ENCODE measurements around the gene ASB4.

The ASB4 gene

DNA sequence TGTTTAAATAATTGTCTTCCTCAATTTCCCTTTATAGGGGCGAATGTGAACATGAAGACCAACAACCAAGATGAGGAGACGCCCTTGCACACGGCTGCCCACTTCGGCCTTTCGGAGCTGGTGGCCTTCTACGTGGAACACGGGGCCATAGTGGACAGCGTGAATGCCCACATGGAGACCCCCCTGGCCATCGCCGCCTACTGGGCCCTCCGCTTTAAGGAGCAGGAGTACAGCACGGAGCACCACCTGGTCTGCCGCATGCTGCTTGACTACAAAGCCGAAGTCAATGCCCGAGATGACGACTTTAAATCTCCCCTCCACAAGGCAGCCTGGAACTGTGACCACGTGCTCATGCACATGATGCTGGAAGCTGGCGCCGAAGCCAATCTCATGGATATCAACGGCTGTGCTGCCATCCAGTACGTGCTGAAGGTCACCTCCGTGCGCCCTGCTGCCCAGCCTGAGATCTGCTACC lies 42.1 kb downstream of the ASB4 start:
- Mint-ChIP-seq H3K4me1 (ENCODE audit: low read depth) (no peaks in the 10 kb centered on the region), H3K27me3 (peaks cover 12% of the 10 kb centered on the region), H3K4me3 (no peak overlapping the region), H3K36me3 (ENCODE audit: low read depth) (no peaks in the 10 kb centered on the region), H3K27ac (no peak overlapping the region), H3K9me3 (no peaks in the 10 kb centered on the region)
- DNase-seq = no peak

DNA sequence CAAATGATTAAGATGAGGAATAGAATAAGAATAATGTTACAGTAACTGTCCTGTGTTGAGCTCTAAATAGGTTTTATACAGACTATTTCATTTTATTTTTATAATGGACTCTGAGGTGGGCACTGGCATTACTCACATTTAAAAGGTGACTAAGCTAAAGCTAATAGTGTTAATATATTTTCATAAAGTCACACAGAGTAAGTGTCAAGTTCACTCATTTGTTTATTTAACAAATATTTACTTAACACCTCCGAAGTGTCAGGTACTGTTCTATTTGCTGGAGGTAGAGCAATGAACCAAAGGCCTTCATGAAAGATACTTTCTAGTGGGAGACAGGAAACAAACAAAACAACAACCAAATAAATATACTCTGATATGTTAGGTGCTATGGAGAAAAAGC lies 44.0 kb downstream of the ASB4 start:
- no peaks in the 10 kb centered on the region for H3K36me3 Mint-ChIP-seq (ENCODE audit: low read depth)
- H3K4me1 Mint-ChIP-seq (ENCODE audit: low read depth) = no peaks in the 10 kb centered on the region
- no peak for DNase-seq
- H3K27me3 Mint-ChIP-seq = peaks cover 7% of the 10 kb centered on the region
- H3K9me3 Mint-ChIP-seq = no peaks in the 10 kb centered on the region
- H3K27ac Mint-ChIP-seq = no peak overlapping the region
- no peak overlapping the region for H3K4me3 Mint-ChIP-seq

DNA sequence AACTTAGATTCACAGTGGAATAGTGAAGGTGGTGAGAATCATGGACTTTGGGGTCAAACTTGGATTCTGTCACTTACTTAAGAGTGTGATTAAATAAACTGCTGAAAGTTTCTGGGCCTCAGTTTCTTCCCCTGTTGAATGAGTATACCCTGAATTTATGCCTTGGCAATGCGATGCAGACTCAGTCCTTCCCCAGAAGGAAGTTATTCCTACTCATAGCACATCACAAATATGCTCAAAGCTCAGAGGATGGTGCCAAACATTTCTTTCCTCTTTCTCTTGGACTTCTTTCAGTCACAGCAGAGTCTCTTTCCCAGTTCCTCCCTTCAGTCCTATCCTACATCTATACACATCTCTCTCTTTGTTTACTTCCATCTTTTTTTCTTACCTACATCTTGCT lies 45.1 kb downstream of the ASB4 start:
- no peak for DNase-seq
- no peaks in the 10 kb centered on the region for H3K36me3 Mint-ChIP-seq (ENCODE audit: low read depth)
- H3K9me3 Mint-ChIP-seq = no peaks in the 10 kb centered on the region
- H3K27me3 Mint-ChIP-seq = peaks cover 13% of the 10 kb centered on the region
- H3K4me1 Mint-ChIP-seq (ENCODE audit: low read depth) = no peaks in the 10 kb centered on the region
- no peak overlapping the region for H3K27ac Mint-ChIP-seq
- no peak overlapping the region for H3K4me3 Mint-ChIP-seq

DNA sequence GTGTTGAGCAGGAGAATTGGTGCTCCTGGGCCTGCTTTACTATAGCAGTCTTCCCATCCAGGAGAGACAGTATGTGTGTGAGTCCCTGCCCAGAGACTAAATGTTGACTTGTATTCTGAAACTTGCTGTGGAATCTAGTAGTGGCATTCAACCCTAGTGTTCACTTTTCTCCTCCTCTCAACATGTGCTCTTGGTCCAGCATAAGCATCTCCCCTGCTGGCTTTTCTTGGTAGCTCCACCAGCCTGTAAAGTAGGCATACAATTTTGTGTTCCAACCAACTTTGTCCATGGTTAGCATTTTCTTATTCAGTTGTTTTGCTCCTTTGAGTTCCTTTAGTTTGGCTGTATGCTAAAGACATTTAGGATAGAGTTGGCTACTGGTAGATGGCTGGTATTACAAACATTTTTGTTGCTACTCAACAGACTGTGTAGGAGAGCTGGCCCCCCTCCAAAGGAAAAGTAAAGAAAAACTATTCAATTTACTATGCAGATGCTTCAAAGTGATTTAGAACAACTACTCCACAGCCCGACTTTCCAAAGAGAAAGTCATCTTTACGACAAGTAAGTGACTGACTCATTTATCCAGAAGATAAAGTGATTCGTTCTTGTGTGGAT lies 46.0 kb downstream of the ASB4 start:
- H3K4me3 Mint-ChIP-seq = no peak overlapping the region
- H3K36me3 Mint-ChIP-seq (ENCODE audit: low read depth) = no peaks in the 10 kb centered on the region
- H3K27me3 Mint-ChIP-seq = peaks cover 9% of the 10 kb centered on the region
- H3K27ac Mint-ChIP-seq = no peak overlapping the region
- H3K4me1 Mint-ChIP-seq (ENCODE audit: low read depth) = no peaks in the 10 kb centered on the region
- no peaks in the 10 kb centered on the region for H3K9me3 Mint-ChIP-seq
- DNase-seq = no peak

DNA sequence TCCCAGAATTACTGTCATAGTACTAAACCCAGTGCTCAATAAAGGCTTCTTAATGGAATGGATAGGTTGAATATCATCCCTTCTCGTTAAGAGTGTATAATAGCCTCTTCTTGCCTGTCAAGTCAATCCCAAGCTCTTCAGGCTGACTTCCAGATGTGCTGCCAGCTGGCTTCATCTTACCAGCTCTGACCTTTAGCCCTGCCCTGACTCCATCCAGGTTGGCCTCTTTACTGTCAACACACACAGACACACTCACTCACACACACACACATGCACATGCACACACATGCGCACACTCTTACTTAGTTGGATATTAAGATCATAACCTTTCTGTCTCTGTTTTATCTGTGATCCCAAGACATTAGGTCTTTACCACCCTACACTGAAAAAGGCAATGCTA lies 49.1 kb downstream of the ASB4 start:
- Mint-ChIP-seq H3K27ac (no peak overlapping the region), H3K9me3 (no peaks in the 10 kb centered on the region), H3K27me3 (peaks cover 8% of the 10 kb centered on the region), H3K36me3 (ENCODE audit: low read depth) (no peaks in the 10 kb centered on the region), H3K4me1 (ENCODE audit: low read depth) (no peaks in the 10 kb centered on the region), H3K4me3 (no peak overlapping the region)
- no peak for DNase-seq

DNA sequence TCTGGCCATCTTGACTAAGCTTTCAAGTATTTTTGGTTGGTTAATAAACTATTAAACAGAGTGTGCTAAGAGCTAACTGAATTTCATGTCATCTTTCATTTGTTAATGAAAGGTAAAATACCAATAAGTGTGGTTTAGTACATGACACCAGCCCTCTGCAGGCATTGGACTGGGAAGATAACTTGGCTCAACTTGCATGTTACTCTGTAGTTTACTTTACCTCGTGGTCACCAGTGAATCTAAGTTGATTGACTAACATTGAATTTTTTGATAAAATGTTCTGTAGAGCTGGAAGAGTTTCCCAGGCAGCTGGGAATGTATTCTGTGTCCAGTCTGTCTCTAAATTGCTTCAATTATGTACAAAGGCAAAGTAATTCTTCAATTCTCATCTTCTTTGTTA lies 49.9 kb downstream of the ASB4 start:
- DNase-seq = no peak
- no peak overlapping the region for H3K27ac Mint-ChIP-seq
- H3K9me3 Mint-ChIP-seq = no peaks in the 10 kb centered on the region
- no peaks in the 10 kb centered on the region for H3K4me1 Mint-ChIP-seq (ENCODE audit: low read depth)
- H3K27me3 Mint-ChIP-seq = peaks cover 8% of the 10 kb centered on the region
- no peak overlapping the region for H3K4me3 Mint-ChIP-seq
- no peaks in the 10 kb centered on the region for H3K36me3 Mint-ChIP-seq (ENCODE audit: low read depth)

DNA sequence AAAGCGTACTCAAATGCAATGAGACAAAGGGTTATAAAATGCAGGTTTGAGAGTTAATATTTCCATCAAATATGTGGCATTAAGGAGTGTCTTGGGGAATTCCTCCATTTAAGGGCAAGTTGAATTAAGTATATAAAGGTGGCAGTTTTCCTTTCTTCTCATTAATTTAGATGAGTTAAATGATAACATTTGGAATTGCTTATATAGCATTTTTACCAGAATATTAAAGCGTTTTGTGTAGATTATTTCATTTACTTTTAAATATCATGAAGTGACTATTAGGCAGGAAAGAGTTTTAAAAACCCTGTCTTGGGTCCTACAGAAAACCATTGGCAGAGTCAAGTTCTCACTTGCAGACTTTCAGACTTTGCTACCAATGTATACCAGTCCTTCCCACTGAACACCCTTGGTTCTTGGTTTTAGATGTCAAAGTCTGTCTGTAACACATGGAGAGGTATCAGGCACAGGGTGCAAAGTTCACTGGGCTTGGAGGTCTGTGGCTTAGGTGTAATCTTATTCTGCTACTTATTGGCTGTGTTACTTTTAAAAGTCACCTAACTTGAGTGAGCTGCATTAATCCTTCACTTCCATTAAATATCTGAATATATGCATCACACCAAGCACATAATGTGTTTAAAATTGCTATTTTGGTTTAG lies 51.0 kb downstream of the ASB4 start:
- peaks cover 11% of the 10 kb centered on the region for H3K27me3 Mint-ChIP-seq
- no peaks in the 10 kb centered on the region for H3K36me3 Mint-ChIP-seq (ENCODE audit: low read depth)
- no peaks in the 10 kb centered on the region for H3K9me3 Mint-ChIP-seq
- no peak for DNase-seq
- H3K4me3 Mint-ChIP-seq = no peak overlapping the region
- H3K27ac Mint-ChIP-seq = no peak overlapping the region
- H3K4me1 Mint-ChIP-seq (ENCODE audit: low read depth) = no peaks in the 10 kb centered on the region

DNA sequence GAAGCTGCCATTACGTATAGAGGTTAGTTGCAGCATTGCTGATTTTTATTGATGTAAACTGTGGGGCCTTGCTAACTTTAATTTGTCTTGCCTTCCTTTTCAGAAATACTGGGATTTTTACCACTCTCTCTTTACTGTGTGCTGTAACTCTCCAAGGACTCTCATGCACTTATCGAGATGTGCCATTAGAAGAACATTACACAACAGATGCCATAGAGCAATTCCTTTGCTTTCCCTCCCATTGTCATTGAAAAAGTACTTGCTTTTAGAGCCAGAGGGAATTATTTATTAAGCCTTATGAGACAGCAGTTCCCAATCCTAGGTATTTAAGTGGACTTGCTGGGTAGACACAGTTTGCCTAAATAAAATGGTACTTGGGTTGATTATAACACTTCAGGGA lies 51.7 kb downstream of the ASB4 start:
- peaks cover 11% of the 10 kb centered on the region for H3K27me3 Mint-ChIP-seq
- H3K4me1 Mint-ChIP-seq (ENCODE audit: low read depth) = no peaks in the 10 kb centered on the region
- no peaks in the 10 kb centered on the region for H3K9me3 Mint-ChIP-seq
- H3K36me3 Mint-ChIP-seq (ENCODE audit: low read depth) = no peaks in the 10 kb centered on the region
- H3K27ac Mint-ChIP-seq = no peak overlapping the region
- H3K4me3 Mint-ChIP-seq = no peak overlapping the region
- DNase-seq = no peak

DNA sequence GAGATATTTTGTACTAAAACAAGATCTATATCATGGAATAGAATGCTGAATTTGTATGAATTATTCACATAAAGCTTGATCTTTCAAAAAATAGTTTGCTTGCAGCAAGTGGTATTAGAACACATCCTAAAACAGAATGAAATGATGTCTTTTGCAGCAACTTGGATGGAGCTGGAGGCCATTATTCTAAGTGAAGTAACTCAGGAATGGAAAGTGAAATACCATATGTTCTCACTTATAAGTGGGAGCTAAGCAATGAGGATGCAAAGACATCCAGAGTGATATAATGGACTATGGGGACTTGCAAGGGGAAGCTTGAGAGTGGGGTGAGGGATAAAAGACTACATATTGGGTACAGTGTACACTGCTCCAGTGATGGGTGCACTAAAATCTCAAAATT lies 53.7 kb downstream of the ASB4 start:
- H3K27me3 Mint-ChIP-seq = peaks cover 16% of the 10 kb centered on the region
- no peak for DNase-seq
- H3K4me3 Mint-ChIP-seq = no peak overlapping the region
- H3K36me3 Mint-ChIP-seq (ENCODE audit: low read depth) = no peaks in the 10 kb centered on the region
- H3K27ac Mint-ChIP-seq = no peak overlapping the region
- no peaks in the 10 kb centered on the region for H3K4me1 Mint-ChIP-seq (ENCODE audit: low read depth)
- no peaks in the 10 kb centered on the region for H3K9me3 Mint-ChIP-seq

DNA sequence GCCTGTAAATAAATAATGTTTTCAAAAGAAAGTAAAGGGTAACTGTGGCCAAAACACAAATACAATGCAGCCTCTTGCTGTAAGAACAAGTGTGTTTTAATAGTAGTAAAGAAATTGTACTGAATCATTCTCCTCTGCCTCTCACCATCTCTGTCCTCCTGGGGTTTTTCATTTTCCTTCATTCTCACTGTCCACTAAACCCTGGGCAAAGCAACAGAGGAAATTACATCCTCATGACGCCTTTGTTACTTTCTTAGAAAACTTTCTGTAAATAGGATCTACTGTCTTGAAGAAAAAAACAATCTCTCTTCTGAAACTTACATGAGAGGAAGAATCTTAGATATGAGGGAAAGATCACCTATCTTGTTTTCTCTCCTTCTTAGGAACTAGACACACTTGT lies 54.6 kb downstream of the ASB4 start:
- H3K4me3 Mint-ChIP-seq = no peak overlapping the region
- no peaks in the 10 kb centered on the region for H3K36me3 Mint-ChIP-seq (ENCODE audit: low read depth)
- no peaks in the 10 kb centered on the region for H3K9me3 Mint-ChIP-seq
- H3K27ac Mint-ChIP-seq = no peak overlapping the region
- H3K27me3 Mint-ChIP-seq = peaks cover 10% of the 10 kb centered on the region
- H3K4me1 Mint-ChIP-seq (ENCODE audit: low read depth) = no peaks in the 10 kb centered on the region
- no peak for DNase-seq

DNA sequence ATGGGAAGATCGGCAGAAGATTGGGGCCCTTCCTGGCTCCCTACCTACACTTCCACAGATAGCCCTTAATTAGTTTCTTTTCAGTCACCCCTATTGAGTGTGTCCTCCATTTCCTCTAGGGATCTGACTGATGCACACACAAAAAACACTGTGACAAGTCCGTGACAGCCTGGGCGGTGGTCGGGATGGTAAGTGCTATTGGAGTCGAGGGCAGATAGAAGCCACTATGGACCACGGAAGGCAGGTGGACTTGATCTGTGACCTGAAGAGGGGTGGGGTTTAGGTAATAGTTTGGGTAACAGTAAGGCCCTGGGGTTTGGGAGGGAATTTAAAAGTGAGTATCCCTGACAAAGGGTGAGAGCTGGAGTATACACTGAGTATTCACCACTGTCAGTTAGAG lies 57.6 kb downstream of the ASB4 start:
- Mint-ChIP-seq H3K4me3 (no peak overlapping the region), H3K27ac (no peak overlapping the region), H3K9me3 (no peaks in the 10 kb centered on the region), H3K27me3 (peaks cover 10% of the 10 kb centered on the region), H3K36me3 (ENCODE audit: low read depth) (no peaks in the 10 kb centered on the region), H3K4me1 (ENCODE audit: low read depth) (no peaks in the 10 kb centered on the region)
- DNase-seq = no peak

DNA sequence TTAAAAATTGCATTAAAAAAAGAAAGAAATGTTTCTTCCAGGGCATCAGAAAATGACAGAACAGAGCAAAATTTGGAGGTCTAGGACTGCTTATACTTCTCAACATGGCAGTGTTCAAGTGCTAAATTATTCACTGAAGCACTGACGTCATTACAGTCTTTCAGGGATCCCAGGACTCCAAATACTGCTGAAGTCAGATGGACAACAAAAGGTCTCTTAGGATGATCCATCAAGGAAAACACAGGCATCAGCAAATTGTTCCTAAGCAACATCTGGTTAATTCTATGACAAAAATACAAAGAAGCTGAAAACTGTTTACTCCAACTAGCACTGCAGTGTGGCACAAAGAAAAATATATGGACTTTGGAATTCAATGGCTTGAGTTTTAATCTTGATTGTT lies 58.4 kb downstream of the ASB4 start:
- DNase-seq = no peak
- no peaks in the 10 kb centered on the region for H3K9me3 Mint-ChIP-seq

DNA sequence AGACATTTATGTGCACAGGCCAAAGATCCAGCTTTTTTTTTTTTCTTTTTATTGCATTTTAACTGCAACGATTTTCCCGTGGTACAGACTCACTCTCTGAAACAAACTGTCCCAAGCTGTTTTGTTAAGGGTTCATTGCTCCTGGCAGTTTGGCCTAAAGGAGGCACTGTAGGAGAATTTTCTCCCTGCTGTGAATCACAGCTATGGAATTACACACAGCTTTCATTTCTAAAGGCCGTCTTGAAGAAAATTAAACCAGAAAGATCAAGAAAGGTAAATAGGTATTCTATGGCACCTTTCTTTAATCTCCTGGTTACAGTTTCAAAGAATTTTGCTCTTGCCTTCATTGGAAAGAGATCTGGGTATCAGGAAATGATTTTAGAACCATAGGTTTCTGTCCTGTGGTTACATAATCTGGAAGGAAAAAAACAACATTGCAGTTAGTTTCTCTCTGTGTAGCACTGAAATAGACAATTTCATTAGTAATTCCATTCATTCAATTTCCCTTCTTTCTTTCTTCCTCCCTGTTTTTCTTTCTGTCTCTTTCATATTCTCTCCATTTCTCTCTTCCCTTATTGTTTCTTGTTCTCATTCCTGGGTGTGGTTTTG lies 59.4 kb downstream of the ASB4 start:
- Mint-ChIP-seq H3K27ac (no peak overlapping the region), H3K27me3 (peaks cover 13% of the 10 kb centered on the region), H3K36me3 (ENCODE audit: low read depth) (no peaks in the 10 kb centered on the region), H3K4me3 (no peak overlapping the region), H3K9me3 (no peaks in the 10 kb centered on the region), H3K4me1 (ENCODE audit: low read depth) (no peaks in the 10 kb centered on the region)
- DNase-seq = no peak

More for the DNA sequence above, 58.4 kb downstream of the ASB4 start:
- no peaks in the 10 kb centered on the region for H3K36me3 Mint-ChIP-seq (ENCODE audit: low read depth)
- no peak overlapping the region for H3K27ac Mint-ChIP-seq
- no peaks in the 10 kb centered on the region for H3K4me1 Mint-ChIP-seq (ENCODE audit: low read depth)
- H3K4me3 Mint-ChIP-seq = no peak overlapping the region
- peaks cover 10% of the 10 kb centered on the region for H3K27me3 Mint-ChIP-seq

DNA sequence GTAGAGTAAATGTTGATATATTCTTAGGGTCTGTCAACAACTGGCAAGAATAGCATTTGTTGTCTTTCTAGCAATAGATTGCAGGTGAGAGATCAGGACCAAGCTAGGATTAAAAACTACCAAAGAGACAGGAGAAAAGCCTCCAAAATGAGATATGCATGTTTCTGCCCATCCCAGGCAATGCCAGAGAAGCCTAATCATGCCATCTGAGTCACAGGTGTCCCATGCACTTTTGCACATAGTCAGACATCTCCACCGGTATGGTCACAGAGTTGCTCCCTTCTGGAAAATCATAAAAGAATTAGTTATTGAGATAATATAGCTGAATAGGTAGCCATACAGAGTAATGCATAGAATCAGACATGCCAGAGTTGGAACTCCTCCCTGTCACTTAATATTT lies 59.9 kb downstream of the ASB4 start:
- Mint-ChIP-seq H3K4me3 (no peak overlapping the region), H3K4me1 (ENCODE audit: low read depth) (no peaks in the 10 kb centered on the region), H3K27ac (no peak overlapping the region), H3K27me3 (peaks cover 14% of the 10 kb centered on the region), H3K36me3 (ENCODE audit: low read depth) (no peaks in the 10 kb centered on the region), H3K9me3 (no peaks in the 10 kb centered on the region)
- no peak for DNase-seq

DNA sequence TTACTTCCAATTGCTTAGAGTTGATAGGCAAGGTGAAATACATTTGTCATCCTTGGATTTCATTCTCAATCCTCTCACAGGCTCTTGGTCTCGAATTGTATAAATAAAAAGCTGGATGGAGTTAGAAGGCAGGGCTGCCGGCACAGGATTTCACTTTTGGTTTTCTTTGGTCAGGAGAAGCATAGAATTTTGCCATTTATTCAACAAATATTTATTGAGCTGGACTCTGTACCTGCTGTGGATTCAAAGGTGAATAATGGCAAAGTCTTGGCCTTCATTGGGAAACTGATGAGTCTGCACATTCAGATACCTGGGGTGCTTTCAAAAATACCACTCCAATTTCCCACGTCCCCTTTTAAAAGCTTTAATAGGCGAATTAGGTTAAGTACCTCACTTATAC lies 60.9 kb downstream of the ASB4 start:
- Mint-ChIP-seq H3K9me3 (no peaks in the 10 kb centered on the region), H3K27me3 (peaks cover 11% of the 10 kb centered on the region), H3K36me3 (ENCODE audit: low read depth) (no peaks in the 10 kb centered on the region), H3K4me3 (no peak overlapping the region), H3K4me1 (ENCODE audit: low read depth) (no peaks in the 10 kb centered on the region), H3K27ac (no peak overlapping the region)
- no peak for DNase-seq
